SHP77 (cell line): ENCODE results near the gene ANP32B.
A peak's percentile ranks its signal among the peaks of the same experiment; 100 is the strongest.

Experiments
- DNase-seq, 2 experiments: peaks; one replicate each; lab custom pipeline; 2025; lab: John Stamatoyannopoulos, UW

The ANP32B gene

GRCh38 chr9:98031169-98031568 is 48.0 kb downstream of the ANP32B start:
- no peak for DNase-seq

GRCh38 chr9:98031935-98032334 is 48.8 kb downstream of the ANP32B start:
- no peak for DNase-seq

DNA sequence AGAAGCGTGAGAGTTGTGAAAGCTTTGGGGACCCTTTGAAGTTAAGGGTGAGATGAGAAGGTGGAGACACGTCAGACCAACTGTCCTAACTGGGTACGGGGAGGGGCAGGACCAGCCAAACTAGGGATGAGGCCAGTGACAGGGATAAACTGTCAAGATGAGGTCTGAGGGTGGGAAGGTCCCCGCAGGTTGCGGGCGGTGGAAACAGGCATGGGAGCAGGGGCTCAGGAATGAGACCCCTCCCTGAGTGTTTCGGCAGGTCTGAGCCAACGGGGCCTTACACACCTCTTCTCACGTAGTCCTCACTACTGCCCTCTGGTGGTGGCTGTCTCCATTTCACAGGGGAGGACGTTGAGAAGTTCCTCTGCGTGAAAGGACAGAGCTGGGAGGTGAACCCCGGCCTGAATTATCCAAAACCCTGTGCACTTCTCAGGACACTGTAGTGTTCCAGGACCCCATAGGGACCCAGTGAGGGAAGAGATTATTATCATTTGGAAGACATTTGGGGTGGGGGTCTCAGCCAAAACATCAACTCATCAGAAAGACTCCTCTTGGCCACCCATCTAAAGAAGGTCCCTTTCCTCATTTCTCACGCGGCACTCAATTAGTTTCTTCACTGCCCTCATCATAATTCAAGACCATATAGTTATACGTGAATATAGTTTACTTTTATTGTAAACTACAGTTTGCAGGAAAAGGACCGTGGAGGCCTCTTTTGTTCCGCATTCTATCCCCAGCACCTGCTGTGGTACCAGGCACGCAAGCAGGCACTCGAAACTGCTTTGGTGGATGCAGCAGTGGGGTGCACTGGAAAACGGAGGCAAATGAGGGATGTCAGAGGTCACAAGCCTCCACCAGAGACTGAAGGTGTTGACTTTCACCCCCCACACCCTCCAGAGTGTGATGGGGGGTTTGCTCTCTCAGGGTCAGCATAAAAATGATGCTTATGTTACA is 51.7 kb downstream of the ANP32B start:
- peak; percentile 66 to 78 for DNase-seq

- DNase-seq, result no peak
Observed at GRCh38 chr9:98037357-98037756, 54.2 kb downstream of the ANP32B start.

GRCh38 chr9:98038958-98039357 is 55.8 kb downstream of the ANP32B start:
- no peak for DNase-seq

GRCh38 chr9:98039607-98040017 is 56.5 kb downstream of the ANP32B start:
- no peak for DNase-seq

- DNase-seq, result peak in 1 of 2 experiments; percentile 34
Observed at GRCh38 chr9:98040212-98040611, 57.1 kb downstream of the ANP32B start.

DNA sequence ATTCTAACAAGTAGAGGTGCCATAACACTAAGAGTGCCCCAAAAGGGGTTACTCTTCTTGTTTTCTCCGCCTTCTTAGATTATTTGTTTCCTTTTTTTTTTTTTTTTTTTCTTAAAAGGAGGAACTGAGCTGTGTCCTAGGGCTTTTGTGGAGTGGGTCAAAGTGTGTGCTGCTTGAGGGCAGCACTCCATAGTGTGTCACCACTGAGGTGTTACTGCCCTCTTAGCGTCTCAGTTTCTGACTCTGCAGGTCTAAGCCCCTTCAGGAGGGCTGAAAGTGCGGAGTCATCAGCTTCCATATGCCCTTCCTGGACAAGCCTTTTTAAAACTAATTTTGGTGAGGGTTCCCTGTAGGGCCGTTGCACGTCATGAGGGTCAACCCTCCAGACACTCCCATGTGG is 60.8 kb downstream of the ANP32B start:
- DNase-seq, result no peak

- peak; percentile 75 to 91 for DNase-seq
Observed at GRCh38 chr9:98045234-98046179, 62.4 kb downstream of the ANP32B start.

DNA sequence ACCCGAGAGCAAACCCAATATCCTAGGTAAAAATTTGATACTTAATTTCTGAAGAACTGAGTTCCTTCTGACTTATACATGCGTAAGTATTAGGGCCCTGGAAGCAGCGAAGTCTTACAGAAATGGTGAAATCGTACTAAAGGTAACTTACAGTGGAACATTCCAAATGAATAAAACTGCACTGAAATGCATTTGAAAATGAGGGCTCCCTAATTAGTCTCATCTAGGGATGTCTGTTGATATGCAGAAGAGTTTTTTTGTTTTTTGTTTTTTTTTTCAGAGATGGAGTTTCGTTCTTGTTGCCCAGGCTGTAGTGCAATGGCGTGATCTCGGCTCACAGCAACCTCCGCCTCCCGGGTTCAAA is 63.0 kb downstream of the ANP32B start:
- no peak for DNase-seq

DNA sequence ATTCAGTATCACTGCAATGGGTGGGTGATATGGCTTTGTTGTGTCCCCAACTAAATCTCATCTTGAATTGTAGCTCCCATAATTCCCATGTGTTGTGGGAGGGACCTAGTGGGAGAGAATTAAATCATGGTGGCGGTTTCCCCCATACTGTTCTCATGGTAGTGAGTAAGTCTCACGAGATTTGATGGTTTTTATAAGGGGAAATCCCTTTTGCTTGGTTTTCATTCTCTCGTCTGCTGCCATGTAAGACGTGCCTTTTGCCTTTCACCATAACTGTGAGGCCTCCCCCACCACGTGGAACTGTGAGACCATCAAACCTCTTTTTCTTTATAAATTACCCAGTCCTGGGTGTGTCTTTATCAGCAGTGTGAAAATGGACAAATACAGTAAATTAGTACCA is 63.9 kb downstream of the ANP32B start:
- DNase-seq, result peak in 1 of 2 experiments; percentile 6

- DNase-seq, result no peak
Observed at GRCh38 chr9:98049288-98050072, 66.3 kb downstream of the ANP32B start.

GRCh38 chr9:98050351-98050750 is 67.2 kb downstream of the ANP32B start:
- DNase-seq, result no peak

DNA sequence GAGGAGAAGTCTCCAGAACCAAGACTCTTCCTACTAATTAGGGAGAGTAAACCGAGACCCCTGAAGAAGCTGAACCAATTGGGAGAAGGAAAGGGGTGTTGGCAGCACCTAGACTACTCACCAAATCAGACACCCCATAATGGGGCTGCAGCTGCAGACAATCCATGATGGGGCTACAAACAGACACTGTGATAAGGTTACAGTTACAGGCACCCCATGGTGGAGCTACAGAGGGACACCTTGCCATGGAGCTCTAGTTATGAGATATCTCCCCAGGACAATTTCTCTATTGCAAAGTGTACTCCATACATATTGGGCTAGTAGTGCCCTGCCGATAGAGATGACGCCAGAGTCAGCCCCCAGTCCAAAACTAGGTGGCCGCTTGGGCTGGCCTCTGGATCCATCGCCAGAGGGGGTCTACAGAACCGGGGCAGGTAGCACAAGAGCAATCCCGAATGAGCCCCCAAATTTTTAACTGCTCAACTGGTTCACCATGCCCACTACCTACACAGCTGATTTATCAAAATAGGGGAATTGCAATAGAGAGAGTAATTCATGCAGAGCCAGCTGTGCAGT is 71.3 kb downstream of the ANP32B start:
- DNase-seq, result no peak

- DNase-seq, result peak; percentile 96 to 97
Observed at GRCh38 chr9:98056269-98057137, 73.4 kb downstream of the ANP32B start, which contains the start of gene NANS. TSS of gene NANS (plus strand) at chr9:98056732. CDS start at chr9:98056809, 77 bp downstream.

DNA sequence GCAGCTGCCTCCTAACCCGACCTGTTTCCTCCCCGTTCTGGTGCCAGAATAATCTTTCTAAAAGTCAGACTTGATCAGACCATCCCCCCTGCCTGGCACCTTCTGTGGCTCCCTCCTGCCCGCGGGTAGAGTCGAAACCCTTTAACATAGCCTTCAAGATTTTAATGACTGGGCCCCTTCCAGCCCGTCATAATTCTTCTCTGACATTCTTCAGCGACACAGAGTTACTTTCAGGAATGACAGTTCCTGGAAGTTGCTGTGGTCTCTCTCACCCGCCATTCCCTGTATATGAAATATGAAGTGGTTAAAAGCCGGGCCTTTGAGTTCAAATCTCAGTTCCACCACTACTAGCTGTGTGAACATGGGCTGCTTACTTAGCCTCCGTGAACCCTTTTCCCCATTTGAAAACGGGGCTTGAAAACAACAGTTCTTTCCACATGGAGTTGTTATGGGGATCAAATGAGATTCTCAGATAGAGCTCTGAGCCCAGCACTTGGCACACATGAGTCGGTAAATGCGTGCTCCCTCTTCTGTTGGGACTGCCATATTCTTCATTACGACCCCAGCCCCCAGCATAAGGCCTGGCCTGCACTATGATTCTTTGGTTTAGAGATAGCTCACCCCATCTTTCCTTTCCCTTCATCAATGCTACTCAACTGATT is 74.1 kb downstream of the ANP32B start:
- DNase-seq, result peak in 1 of 2 experiments; percentile 16

DNA sequence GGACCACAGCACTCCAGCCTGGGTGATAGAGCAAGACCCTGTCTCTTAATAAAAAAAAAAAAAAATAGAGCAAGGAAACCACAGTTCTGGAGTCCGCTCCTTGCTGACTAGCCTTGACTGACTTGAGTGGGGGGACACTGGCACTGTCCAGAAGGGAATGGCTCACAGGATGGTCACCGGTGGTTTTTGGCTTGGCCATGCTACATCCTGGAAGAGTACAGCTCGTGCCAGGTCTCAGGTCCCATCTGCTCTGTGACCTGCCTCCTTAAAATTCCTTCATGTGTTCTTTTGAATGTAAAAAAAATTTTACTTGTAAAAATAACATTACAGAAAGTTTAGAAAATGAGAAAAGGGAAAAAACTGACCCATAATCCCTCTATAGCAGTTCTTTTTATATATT is 79.0 kb downstream of the ANP32B start:
- DNase-seq, result no peak

GRCh38 chr9:98064623-98065392 is 81.7 kb downstream of the ANP32B start:
- DNase-seq, result no peak
